CD4-positive, alpha-beta T cell treated with Interleukin-17A for 4 hours (primary cell): ENCODE data around the gene KIF22.
"Not testable (repeated sequence)": the region's sequence is repeated elsewhere in the genome, so short reads cannot be mapped to it uniquely, and the experiment has no call there.

Experiments used
- DNase-seq: peaks from one replicate; pipeline ENCODE4 v3.0.0-alpha.2; 2020; ENCODE audit warnings: mixed read lengths

KIF22 gene

GRCh38 chr16:29815793-29816693 lies 25.5 kb downstream of the KIF22 start, which contains the start of gene PAGR1:
Gene PAGR1, plus strand, starts transcription at chr16:29816152. Its CDS starts 374 bp downstream, at chr16:29816526.
- DNase-seq = peak; percentile 98

GRCh38 chr16:29816694-29817441 lies 26.3 kb downstream of the KIF22 start:
- DNase-seq = peak; percentile 68

DNA sequence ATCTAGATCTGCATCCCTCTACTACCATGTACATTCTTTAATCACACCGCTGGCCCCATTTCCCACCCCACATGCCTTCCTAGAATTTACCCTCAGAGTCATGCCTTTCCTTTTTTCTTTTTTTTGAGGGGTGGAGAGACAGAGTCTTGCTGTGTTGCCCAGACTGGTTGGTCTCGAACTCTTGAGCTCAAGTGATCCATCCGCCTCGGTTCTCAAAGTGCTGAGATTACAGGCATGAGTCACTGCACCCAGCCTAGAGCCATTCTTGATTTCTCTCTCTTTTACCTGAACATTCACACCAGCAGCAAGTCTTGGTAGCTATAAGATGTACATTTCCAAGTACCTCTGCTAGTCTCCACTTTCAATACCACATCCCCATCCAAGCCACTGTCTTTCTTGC lies 27.5 kb downstream of the KIF22 start:
- DNase-seq = no peak

GRCh38 chr16:29819506-29819905 lies 29.0 kb downstream of the KIF22 start:
- no peak for DNase-seq

- peak; percentile 68 for DNase-seq
Measured at GRCh38 chr16:29820271-29820701, 29.7 kb downstream of the KIF22 start, which contains the start of gene MVP. Gene MVP, plus strand, starts transcription at chr16:29820462. Its CDS starts 10,088 bp downstream, at chr16:29830550.

- peak; percentile 49 for DNase-seq
Measured at GRCh38 chr16:29820730-29821642, 30.4 kb downstream of the KIF22 start.

DNA sequence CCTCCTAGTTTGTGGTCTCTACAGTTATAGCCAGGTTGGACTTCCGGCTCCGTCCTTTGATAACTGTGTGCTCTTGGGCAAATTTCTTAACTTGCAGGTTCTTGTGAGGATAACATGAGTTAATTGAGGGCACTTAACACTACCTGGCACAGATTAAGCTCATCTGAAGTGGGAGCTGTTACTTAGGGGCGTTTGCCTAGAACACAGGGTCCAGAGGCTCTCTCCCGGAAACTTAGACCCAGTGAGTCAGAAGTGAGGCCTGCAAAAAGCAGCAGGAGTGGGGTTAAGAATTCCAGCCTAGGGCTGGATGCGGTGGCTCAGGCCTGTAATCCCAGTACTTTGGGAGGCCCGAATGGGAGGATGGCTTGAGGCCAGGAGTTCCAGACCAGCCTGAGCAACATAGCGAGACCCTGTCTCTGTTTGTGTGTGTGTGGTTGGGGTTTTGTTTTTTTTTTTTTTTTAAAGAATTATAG lies 31.1 kb downstream of the KIF22 start:
- no peak for DNase-seq

- no peak for DNase-seq
Measured at GRCh38 chr16:29824589-29825144, 34.1 kb downstream of the KIF22 start.

DNA sequence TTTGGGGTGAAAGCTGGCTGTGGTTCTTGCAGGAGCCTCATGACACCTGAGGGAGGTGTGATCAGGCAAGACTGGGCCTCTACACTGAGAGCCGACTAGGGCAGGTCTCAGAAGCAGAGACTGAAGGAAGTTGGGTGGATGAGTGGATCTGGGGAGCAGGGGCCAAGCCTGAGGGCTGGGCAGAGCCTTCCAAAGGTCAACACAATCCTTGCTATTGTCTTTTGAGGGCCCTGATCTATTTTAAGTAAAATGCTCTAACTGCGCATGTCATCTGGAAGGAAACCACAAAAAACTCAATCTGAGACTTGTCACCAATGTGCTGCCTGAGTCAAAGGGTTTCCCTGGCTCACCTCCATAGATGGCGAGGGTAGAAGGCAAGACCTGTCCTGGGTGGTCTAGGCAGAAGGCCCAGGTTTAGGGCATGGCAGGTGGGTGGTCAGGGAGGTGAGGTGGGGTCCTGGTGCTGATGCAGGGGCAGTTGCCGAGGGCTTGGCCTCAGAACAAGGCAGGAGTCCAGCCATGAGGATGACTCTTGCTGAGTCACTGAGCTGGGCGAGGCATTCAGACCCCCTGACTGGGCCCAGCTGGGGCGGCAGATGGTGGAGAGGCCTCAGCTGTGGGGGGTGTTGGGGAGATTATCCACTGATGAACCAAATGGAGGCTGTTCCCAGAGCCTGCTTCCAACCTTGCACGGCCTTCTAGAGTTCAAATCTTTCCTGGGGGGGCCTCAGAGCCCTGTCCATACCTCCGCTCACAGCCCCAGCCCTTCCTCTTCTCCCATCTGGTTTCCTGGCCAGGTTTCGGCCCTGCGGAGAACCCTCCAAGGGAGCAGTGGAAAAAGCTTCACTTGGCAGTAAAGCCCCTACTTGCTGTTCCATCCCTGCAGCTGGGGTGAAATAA lies 34.8 kb downstream of the KIF22 start:
- peak; percentile 55 for DNase-seq

GRCh38 chr16:29826342-29826695 lies 35.8 kb downstream of the KIF22 start:
- no peak for DNase-seq

DNA sequence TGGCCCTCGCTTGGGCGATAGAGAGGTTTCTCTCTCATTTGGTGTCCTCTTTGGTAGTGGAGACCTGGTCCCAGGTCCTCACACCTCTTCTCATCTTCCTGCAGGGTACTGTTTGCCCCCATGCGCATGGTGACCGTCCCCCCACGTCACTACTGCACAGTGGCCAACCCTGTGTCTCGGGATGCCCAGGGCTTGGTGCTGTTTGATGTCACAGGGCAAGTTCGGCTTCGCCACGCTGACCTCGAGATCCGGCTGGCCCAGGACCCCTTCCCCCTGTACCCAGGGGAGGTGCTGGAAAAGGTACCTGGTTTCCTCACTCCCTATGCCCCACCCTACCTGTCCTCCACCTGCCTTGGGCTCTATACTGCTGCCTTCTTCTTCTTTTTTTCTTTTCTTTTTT lies 40.2 kb downstream of the KIF22 start:
- no peak for DNase-seq

- no peak for DNase-seq
Measured at GRCh38 chr16:29831490-29831889, 40.9 kb downstream of the KIF22 start.

DNA sequence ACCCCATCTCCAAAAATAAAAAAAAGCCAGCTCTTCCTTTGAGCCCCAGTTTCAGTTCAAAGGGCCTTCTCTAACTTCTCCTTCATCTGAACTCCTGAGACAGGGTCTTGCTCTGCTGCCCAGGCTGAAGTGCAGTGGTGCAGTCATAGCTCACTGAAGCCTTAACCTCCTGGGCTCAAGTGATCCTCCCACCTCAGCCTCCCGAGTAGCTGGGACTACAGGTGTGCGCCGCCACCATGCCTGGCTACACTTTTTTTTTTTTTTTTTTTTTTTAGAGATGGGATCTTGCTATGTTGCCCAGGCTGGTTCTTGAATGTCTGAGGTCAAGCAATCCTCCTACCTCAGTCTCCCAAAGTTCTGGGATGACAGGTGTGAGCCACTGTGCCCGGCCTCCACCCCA lies 42.7 kb downstream of the KIF22 start:
- DNase-seq = not testable (repeated sequence)

GRCh38 chr16:29834079-29834478 lies 43.5 kb downstream of the KIF22 start:
- DNase-seq = no peak

DNA sequence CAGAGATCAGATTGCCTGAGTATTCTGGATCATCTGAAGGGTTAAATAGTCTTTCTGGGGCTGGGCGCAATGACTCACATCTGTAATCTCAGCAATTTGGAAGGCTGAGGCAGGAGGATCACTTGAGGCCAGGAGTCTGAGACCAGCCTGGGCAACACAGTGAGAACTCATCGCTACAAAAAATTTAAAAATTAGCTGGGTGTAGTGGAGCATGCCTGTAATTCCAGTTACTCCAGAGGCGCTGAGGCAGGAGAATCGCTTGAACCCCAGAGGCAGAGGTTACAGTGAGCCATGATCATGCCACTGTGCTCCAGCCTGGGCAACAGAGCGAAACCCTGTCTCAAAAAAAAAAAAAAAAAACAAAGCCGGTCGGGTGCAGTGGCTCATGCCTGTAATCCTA lies 45.4 kb downstream of the KIF22 start:
- DNase-seq = no peak

- DNase-seq = no peak
Measured at GRCh38 chr16:29836623-29837022, 46.1 kb downstream of the KIF22 start.

- no peak for DNase-seq
Measured at GRCh38 chr16:29837841-29838240, 47.3 kb downstream of the KIF22 start.

DNA sequence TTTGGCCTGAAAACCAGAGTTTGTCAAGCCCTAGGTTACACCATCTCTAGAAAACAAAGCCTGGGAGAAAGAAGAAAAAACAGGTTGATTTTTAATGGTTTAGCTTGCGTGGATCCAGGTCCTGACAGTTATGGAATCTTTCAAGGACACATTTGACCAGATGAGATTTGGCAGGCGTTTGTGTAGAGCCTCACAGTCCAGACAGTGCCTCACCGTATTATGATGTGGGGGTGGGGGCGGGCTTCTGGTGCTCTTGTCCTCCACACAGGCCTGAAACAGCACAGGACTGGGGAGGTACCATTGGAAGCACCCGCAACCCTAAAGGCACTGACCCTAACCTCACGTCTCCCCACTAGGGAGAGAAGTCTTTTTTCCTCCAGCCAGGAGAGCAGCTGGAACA lies 49.3 kb downstream of the KIF22 start:
- no peak for DNase-seq

GRCh38 chr16:29840240-29840639 lies 49.7 kb downstream of the KIF22 start:
- DNase-seq = no peak

GRCh38 chr16:29841631-29842030 lies 51.1 kb downstream of the KIF22 start:
- DNase-seq = no peak

- no peak for DNase-seq
Measured at GRCh38 chr16:29842732-29843346, 52.3 kb downstream of the KIF22 start.
